Sigmoid colon (tissue), 4 donors: Measurements from ENCODE around the gene ZNF451.

ENCODE experiments used
- POLR2A ChIP-seq, 2 donors: fragments of 450-650 bp; IDR thresholded peaks; one replicate each; pipeline ENCODE4 v1.6.1; 2016; ENCODE audit warnings: antibody characterized with exemption in 2 of 2, mild to moderate bottlenecking in 2 of 2, moderate library complexity in 2 of 2
- POLR2AphosphoS5 ChIP-seq, 4 donors: sonication (generic); formaldehyde crosslinking; IDR thresholded peaks; one replicate each; pipeline ENCODE4 v1.6.1; 2017; ENCODE audit warnings: antibody characterized with exemption in 4 of 4
- TF ChIP-seq, protein P1 (sequence below), 4 experiments: fragments of 450-650 bp in 3 of 4; fragments of 200-600 bp in 1 of 4; IDR thresholded peaks; one replicate each; pipeline ENCODE4 v1.5.1; 2016 to 2019; ENCODE audit warnings: antibody characterized with exemption in 4 of 4, mild to moderate bottlenecking in 3 of 4, moderate library complexity in 2 of 4

DNA sequence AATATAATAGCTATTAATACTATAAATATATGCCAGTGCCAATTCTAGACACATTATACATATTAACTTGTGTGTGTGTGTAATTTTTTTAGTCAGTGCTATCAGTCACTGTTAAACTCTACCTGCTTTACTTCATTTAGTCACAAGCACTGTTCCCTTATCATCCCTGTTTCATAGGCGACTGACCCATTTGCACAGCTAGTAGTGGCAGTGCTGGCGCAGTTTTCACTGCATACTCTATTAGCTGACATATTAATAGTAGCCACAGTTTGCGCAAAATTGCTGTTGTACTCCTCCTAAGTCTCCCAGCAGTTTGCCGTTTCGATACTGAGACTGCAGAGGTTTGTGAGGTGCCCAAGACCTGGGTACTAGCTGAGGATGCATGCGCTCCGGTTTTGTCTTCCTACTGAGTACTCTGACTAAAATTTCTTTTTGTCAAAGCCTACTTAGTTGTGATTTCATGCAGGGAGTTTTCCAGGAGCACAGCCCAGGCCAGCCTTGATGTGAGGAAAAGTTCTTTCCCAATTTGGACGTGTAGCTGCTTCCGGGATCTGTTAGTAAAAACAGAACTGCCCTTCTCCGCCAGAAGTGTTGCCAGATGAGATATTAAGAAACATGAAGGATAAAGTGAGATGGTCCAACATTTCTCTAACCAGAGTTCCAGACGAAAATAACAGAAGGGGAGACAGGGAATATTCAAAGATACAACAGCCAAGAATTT lies 87.7 kb downstream of the ZNF451 start:
- TF ChIP-seq, protein P1, sequence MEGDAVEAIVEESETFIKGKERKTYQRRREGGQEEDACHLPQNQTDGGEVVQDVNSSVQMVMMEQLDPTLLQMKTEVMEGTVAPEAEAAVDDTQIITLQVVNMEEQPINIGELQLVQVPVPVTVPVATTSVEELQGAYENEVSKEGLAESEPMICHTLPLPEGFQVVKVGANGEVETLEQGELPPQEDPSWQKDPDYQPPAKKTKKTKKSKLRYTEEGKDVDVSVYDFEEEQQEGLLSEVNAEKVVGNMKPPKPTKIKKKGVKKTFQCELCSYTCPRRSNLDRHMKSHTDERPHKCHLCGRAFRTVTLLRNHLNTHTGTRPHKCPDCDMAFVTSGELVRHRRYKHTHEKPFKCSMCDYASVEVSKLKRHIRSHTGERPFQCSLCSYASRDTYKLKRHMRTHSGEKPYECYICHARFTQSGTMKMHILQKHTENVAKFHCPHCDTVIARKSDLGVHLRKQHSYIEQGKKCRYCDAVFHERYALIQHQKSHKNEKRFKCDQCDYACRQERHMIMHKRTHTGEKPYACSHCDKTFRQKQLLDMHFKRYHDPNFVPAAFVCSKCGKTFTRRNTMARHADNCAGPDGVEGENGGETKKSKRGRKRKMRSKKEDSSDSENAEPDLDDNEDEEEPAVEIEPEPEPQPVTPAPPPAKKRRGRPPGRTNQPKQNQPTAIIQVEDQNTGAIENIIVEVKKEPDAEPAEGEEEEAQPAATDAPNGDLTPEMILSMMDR (IDR thresholded peaks at IDR 0.05) = no peak
- peak; percentile 56 to 70 (median 69) for TF ChIP-seq POLR2AphosphoS5 (IDR thresholded peaks at IDR 0.05)
- peak in 1 of 2 donors; percentile 35 for TF ChIP-seq POLR2A (IDR thresholded peaks at IDR 0.05)
